ENCODE measurements around the gene NCBP2L. TPM values are rescaled to one million over a fixed set of nuclear protein-coding genes. Genes with fewer than 3 reads are reported as not detected.

Gene NCBP2L
- total RNA-seq, 1 experiment from 2014 or later = 0.20 TPM

GRCh38 chrX:107775000-107775733, 2.4 kb upstream of the NCBP2L start:
- TF ChIP-seq MYBL2 (CRISPR knock-in tag; IDR thresholded peaks at IDR 0.05) (no peak), RELA (CRISPR knock-in tag; IDR thresholded peaks at IDR 0.05; ENCODE audit: borderline replicate concordance) (no peak), GRHL2 (CRISPR knock-in tag; IDR thresholded peaks at IDR 0.05; ENCODE audit: insufficient replicate concordance, severe bottlenecking) (no peak), MAX (CRISPR knock-in tag; IDR thresholded peaks at IDR 0.05) (peak; percentile 23; the same call in 1 of the 2 replicates), TCF7 (CRISPR knock-in tag; IDR thresholded peaks at IDR 0.05; ENCODE audit: low read depth) (no peak), SMAD4 (CRISPR knock-in tag; IDR thresholded peaks at IDR 0.05) (no peak), NFYB (CRISPR knock-in tag; conservative IDR thresholded peaks at IDR 0.05; ENCODE audit: low read depth) (no peak), ZNF512 (CRISPR knock-in tag; IDR thresholded peaks at IDR 0.05; ENCODE audit: borderline replicate concordance) (no peak), HMGA2 (CRISPR knock-in tag; IDR thresholded peaks at IDR 0.05) (no peak), ZNF281 (CRISPR knock-in tag; IDR thresholded peaks at IDR 0.05) (no peak)
- TF ChIP-seq, protein P1, sequence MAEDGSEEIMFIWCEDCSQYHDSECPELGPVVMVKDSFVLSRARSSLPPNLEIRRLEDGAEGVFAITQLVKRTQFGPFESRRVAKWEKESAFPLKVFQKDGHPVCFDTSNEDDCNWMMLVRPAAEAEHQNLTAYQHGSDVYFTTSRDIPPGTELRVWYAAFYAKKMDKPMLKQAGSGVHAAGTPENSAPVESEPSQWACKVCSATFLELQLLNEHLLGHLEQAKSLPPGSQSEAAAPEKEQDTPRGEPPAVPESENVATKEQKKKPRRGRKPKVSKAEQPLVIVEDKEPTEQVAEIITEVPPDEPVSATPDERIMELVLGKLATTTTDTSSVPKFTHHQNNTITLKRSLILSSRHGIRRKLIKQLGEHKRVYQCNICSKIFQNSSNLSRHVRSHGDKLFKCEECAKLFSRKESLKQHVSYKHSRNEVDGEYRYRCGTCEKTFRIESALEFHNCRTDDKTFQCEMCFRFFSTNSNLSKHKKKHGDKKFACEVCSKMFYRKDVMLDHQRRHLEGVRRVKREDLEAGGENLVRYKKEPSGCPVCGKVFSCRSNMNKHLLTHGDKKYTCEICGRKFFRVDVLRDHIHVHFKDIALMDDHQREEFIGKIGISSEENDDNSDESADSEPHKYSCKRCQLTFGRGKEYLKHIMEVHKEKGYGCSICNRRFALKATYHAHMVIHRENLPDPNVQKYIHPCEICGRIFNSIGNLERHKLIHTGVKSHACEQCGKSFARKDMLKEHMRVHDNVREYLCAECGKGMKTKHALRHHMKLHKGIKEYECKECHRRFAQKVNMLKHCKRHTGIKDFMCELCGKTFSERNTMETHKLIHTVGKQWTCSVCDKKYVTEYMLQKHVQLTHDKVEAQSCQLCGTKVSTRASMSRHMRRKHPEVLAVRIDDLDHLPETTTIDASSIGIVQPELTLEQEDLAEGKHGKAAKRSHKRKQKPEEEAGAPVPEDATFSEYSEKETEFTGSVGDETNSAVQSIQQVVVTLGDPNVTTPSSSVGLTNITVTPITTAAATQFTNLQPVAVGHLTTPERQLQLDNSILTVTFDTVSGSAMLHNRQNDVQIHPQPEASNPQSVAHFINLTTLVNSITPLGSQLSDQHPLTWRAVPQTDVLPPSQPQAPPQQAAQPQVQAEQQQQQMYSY (CRISPR knock-in tag; IDR thresholded peaks at IDR 0.05) = peak; percentile 90
- TF ChIP-seq, protein P2, sequence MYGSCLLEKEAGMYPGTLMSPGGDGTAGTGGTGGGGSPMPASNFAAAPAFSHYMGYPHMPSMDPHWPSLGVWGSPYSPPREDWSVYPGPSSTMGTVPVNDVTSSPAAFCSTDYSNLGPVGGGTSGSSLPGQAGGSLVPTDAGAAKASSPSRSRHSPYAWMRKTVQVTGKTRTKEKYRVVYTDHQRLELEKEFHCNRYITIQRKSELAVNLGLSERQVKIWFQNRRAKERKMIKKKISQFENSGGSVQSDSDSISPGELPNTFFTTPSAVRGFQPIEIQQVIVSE (CRISPR knock-in tag; IDR thresholded peaks at IDR 0.05; ENCODE audit: borderline replicate concordance) = no peak
- ATAC-seq (peak; percentile 9), DNase-seq (ENCODE audit: low spot score) (no peak)
- peaks cover 34% of the 10 kb centered on the region for H3K4me1 Mint-ChIP-seq
- CTCF ChIA-PET = interaction anchor here (0.6 to 4.1 kb wide), 26 partner anchors 9 to 881 kb away, joined by 3 to 108 read pairs (median 10); partner anchors contain the start of gene PRPS1
- no peaks in the 10 kb centered on the region for H3K36me3 Mint-ChIP-seq
- peak overlapping the region; percentile 55 for H3K4me3 Mint-ChIP-seq
- POLR2A ChIA-PET = interaction anchor here (1.4 to 2.1 kb wide), 3 partner anchors 43 to 102 kb away, joined by 7 to 21 read pairs (median 8); no protein-coding TSS in a partner anchor
- H3K27ac Mint-ChIP-seq = no peak overlapping the region
- H3K9me3 Mint-ChIP-seq = no peaks in the 10 kb centered on the region
- peaks cover 31% of the 10 kb centered on the region for H3K27me3 Mint-ChIP-seq (ENCODE audit: low read depth)

DNA sequence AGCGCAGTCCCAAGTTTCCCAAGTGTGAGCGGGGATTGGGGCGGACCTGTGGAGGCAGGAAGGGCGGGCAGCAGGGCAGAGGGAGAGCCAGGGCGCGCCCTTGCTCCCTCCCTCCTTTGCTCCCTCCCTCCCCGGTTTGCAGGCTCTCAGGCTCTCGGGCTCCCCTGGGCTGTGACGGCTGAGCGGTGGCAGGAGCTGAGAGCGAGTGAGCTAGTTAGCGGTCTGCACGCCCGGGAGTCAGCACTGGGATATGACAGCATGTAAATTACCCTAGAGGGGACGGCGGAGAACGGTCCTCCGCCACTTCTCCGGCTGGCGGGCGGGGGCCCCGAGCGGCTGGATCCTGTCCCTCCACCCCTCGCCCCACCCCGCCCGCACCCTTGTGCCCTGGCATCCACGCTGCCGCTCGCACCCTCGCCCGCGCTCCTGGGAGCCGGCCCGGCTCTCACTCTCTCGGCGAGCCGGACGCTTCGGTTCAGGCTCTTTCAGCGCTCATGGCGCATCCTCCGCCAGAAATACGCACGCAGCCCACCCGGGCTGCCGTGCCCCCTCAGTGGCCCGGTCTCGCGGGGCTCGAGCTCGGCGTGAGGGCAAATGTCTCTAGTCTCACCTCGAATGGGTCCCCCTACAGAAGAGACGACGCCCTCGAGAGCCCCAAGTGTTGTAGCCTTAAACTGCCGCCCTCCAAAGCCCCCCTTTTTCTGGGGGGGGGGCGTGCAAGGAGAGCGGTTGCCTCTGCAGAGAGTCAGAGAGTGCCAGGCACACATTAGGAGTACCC, 1.6 kb upstream of the NCBP2L start, which contains the start of gene TSC22D3:
Gene TSC22D3 (minus strand): TSS at position 54 of the 778 bp plus-strand sequence. CDS start 368 bp downstream, outside the sequence.
- peaks cover 31% of the 10 kb centered on the region for H3K27me3 Mint-ChIP-seq (ENCODE audit: low read depth)
- DNase-seq (ENCODE audit: low spot score) = peak; percentile 65
- H3K4me3 Mint-ChIP-seq = peak within 1 kb of the TSS; percentile 81
- ChIA-PET CTCF (interaction anchor here (0.6 to 4.1 kb wide), 26 partner anchors 9 to 882 kb away, joined by 3 to 108 read pairs (median 10); partner anchors contain the start of gene PRPS1), POLR2A (interaction anchor here (1.4 to 2.1 kb wide), 3 partner anchors 44 to 103 kb away, joined by 7 to 21 read pairs (median 8); no protein-coding TSS in a partner anchor)
- H3K4me1 Mint-ChIP-seq = peaks cover 32% of the 10 kb centered on the region
- H3K27ac Mint-ChIP-seq = no peak within 1 kb of the TSS
- TF ChIP-seq JUN (CRISPR knock-in tag; IDR thresholded peaks at IDR 0.05) (no peak), KAT7 (CRISPR knock-in tag; IDR thresholded peaks at IDR 0.05; ENCODE audit: borderline replicate concordance) (0 out of 2 replicates have a peak, but pooled peaks have one; percentile 64)
- no peaks in the 10 kb centered on the region for H3K36me3 Mint-ChIP-seq
- H3K9me3 Mint-ChIP-seq = no peaks in the 10 kb centered on the region
- ATAC-seq = peak; percentile 69
